Activated CD4-positive, CD25-positive, alpha-beta regulatory T cell (primary cell): Measurements from ENCODE around the gene PTK6.

Source experiments
- DNase-seq, 4 experiments: peaks; one replicate each; lab custom pipeline; 2025; lab: John Stamatoyannopoulos, UW

The PTK6 gene

DNA sequence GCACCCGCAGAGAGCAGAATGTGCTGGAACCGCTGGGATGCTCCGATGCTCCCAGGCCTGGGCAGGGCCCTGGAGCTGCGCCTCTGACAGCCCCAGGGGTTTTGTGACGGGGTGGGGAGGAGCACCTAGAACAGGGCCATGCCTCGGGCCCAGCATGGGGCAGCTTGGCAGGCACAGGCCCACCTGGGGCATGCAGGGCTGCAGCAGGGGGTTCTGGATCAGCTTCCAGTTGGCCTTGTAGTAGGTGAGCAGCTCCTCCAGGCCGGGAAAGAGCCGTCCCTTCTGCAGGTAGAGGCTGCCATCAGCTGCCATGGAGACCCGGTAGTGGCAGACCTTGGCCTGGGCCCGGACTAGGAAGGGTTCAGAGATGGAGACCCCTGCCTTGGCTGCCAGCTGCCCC lies 6.0 kb upstream of the PTK6 start:
- no peak for DNase-seq

DNA sequence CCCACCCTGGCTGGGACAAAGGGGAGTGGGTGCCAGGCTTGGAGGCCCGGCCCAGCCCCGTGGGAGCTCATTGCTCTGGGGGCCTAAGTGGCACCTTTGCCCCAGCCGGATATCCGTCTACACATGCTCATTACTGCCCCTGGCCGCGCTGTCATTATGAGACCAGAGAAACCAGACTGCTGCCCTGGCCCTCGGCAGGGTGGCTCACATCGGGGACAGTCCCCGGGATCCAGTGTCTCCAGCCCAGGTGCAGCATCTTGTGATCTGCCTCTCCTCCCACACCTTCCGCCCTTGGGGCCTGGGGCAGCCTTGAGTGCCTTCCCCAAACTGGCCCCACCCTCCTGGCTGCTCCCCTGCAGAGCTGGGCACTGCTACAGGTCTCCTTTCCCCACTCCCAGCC lies 5.5 kb upstream of the PTK6 start:
- DNase-seq = no peak

DNA sequence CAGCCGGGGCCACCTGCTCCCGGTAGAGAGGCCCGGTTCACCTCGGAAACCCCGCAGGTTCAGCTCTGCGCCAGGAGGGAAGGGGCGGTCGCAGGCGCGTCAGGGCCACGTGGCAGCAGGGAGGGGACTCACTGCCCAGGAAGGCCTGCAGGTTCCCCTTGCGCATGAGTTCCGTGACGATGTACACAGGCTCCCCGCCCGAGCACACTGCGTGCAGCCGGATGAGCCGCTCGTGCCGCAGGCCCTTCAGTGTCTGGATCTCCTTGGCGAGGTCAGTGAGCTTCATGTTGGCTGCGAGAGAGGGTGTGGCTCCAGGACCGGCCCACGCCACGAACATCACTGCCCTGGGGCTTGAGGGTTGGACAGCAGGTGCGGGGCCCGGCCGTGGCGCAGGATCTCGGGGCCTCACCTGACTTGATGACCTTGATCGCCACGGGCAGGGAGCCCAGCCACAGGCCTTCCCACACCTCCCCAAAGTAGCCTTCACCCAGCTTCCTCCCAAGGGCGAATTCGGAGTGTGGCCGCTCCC lies 4.9 kb upstream of the PTK6 start:
- no peak for DNase-seq

- no peak for DNase-seq
Observed at GRCh38 chr20:63541371-63541770, 4.2 kb upstream of the PTK6 start.

- no peak for DNase-seq
Observed at GRCh38 chr20:63540417-63541186, 3.4 kb upstream of the PTK6 start.

DNA sequence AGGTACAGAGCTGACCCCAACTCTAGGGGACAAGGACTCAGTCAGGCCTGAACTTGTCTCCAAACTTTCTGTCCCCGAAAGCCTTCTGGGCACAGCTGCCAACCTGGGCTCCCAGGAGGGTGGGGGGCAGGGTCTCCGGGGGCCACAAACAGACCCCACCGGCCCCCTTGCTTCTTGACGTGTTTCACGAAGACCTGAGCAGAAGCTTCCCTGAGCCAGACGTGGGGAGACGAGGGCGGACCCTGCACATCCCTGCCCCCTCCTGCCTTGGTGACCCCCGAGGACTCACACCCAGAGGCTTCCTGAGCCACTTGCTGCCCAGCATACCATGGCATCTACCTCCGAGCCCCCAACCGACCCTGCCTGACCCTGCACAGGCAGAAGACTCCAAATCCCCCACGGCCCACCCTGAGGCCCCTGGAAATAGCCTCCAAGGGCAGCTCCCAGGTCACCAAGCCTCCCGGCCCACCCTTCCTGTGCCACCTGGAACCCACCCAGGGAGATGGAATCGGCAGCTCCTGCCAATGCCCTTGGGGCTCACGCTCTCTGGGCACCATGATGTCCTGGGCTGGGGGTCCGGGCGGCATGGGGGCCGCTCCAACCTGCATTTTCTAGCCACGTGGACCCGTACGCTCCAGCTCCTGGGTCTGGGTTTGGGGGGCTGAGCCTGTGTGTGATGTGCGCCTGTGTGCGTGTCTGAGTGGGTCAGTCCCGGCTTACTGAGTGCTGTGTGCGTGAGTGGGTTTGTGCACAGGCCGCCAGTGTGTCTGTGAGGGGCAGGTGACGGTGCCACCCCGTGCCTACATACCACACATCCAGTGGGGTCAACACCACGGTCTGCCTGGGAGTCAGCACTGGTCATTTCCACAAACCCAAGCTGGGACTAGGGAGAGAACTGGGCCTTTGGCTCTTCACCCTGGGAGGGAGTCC lies 2.5 kb upstream of the PTK6 start:
- no peak for DNase-seq

- DNase-seq = no peak
Observed at GRCh38 chr20:63539092-63539430, 1.9 kb upstream of the PTK6 start.

GRCh38 chr20:63538204-63539091 lies 1.3 kb upstream of the PTK6 start:
- DNase-seq = no peak

DNA sequence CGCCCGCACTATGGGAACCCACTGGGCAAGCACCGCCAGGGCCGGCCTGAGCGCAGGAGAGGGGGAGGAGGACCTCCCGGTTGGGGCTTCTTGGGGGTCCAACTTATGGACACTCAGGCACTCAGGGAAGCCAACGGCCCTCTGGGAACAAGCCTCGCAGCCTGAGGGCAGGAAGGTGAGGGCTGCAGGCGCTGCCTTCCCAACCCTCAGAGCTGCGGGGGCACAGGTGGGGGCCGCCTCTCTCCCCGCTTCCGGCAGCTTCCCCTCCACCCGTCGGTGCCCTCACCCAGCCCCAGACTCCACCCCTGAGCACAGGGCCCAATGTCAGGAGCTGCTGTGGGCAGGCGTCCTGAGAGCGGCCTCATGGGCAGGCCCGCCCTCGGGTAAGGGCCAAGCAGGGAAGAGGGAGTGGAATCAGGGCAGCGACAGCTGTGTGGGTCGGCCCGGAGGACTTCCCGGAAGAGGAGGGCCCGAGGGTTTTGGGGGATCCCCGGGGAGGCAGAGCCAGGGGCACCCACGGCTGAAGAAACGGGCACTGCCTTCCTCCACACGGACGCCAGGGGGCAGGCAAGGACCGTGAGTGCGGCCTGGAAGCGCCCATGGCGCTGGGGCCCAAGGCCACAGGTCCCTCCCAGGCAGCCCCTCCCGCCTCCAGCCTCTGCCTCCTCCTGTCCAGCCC lies 488 bp upstream of the PTK6 start:
- peak; percentile 82 to 90 (median 86) for DNase-seq

DNA sequence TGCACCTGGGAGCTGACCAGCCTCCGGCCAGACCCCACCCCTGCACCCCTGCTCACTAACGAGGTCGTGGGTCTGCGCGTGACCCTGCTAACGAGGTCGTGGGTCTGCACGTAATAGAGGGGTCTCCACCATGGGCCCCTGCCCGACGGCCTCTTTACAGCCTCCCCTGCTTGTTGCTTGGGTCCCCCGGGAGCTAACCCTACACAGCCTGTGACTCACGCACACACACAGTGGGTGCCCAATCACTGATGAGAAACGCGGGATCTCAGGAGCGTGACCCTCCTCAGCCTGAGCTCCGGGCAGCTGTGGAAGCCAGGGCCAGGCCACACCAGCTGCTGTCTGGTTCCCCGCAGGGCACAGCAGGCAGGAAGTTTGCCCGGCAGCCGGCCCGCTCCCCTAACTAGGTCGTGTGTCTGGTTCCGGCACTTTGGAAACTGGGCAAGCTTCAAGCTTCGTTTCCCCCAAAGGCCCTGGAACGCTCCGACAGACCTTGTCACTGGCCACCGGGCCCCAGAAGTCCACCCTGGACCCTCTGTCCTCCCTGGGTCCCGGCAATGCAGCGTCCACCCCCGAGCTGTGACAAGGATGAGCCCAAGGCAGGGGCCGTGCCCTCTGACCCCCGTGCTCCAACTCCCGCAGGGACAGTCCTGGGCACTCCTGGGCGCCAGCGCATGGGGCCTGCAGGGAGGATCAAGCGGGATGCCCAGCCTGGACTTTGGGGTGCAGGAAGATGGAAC lies 767 bp downstream of the PTK6 start:
- no peak for DNase-seq

- no peak for DNase-seq
Observed at GRCh38 chr20:63534831-63535651, 2.1 kb downstream of the PTK6 start.

DNA sequence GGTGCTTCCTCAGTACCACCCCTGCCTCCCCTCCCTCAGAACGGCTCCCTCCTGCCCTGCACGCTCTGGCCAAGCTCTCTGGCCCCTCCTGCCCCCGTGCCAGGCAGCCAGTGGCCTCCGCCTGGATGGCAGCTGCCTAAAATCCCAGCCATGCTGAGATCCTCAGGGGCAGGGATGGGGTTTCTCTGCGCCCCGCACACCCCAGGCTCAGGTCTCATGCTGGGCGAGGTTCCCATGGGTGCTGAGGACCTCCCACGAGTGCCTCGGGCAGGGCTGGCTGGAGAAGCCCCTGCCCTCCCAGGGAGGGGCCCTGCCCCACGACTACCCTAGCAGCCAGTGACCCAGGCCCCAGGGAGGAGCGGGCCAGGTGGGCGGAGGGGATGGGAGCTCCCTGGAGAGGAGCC lies 2.7 kb downstream of the PTK6 start:
- DNase-seq = no peak

DNA sequence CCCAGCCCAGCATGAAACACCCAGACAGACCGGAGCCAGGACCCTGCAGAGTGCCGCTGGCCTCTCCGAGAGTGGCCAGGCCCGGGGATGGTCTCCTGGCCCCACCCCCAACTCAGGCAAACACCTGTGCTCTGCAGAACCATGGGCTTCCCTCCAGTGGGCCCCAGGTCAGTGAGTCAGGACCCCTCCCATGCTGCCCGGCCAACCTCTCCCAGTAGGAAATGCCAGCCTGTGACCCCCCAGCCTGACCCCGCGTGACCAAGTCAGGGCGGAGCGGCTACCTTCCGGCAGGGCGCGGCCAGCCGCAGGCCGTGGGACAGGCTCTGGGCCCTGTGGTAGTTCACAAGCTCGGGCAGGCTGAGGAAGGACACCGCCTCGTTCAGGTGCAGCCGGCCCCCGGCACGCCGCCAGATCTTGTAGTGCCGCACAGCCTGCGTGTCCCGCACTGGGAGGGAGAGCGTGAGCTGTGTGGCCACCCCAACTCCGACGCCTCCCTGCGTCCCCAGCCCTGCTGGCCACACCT lies 3.2 kb downstream of the PTK6 start:
- no peak for DNase-seq

DNA sequence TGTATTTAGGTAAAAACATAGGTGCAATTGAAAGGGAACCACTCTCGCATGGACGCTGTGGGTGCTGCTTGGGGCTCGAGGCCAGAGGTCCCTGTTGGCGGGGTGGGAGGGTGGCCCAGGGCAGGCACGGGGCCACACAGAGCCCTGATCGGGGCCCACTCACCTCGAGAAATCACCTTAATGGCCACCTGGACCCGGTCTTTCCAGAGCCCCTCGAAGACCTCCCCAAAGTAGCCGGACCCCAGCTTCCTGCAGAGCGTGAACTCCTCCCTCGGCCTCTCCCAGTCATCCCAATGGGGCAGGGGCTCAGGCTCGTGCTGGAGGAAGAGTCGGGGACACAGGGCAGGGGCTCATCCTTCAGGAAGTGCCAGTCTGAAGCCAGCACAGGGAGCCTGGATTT lies 3.8 kb downstream of the PTK6 start:
- DNase-seq = no peak

DNA sequence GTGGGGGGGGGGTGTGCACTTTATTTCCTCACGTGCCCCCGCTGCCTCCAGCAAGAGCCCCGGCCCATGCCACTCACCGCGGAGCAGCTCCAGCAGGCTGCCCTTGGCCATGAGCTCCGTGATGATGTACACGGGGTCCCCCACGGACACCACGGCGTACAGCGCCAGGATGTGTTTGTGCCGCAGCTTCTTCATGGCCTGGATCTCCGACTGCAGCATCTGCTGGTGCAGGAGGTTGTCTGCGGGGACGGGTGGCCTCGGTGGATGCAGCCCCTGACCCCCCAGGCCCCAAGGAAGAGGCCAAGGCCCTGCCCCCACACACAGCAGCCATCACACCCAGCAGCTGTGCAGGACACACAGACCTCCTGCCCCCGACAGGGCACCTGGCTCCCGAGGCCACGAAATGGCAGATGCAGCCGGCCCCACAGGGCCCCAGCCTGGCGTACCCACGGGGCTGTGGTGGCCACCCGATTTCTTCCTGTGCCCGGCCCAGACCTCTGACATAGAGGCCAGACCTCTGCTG lies 4.7 kb downstream of the PTK6 start:
- DNase-seq = no peak

DNA sequence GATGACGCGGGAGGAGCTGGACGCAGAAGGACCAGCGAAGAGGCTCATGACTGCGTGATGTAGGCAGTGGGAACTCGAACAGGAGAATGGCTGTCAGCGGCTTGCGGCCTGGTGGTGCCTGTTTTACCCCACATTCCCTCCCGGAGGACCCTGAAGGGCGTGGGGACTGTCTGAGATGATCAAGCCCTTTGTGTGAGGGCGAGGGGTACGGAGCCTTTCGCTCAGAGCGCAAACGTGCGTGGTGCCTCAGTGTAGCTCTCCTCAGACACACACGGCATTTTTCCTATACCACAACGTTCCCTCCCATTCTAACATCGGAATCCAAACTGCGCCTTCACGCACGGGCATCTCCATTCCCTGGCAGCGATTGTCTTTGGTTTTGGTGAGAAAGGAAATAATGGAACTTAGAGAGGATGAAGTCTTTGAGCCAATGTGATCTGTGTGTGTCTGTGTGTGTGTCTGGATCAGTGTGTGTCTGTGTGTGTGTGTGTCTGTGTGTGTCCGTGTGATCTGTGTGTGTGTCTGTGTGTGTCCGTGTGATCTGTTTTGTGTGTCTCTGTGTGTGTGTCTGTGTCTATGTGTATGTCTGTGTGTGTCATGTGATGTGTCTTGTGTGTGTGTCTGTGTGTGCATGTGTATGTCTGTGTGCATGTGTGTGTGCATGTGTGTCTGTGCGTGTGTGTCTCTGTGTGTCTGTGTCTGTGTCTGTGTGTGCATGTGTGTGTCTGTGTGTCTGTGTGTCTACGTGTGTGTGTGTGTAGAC lies 5.3 kb downstream of the PTK6 start:
- DNase-seq = no peak

DNA sequence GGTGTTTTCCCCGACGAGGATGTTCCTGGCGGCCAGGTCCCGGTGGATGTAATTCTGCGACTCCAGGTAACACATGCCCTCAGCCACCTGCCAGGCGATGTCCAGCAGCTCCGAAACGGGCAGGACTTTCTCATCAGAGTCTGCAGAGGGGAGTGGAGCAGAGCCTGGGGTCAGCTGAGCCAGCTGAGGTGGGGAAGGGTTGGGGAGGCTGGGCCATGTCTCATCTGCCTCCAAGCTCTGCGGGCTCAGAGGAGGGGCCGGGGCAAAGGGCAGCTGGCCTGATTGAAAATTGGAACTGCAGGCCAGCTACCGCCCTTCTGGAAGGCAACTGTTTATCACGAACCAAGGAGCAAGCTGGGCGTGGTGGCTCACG lies 6.4 kb downstream of the PTK6 start:
- DNase-seq = no peak

- DNase-seq = no peak
Observed at GRCh38 chr20:63529861-63530787, 7.1 kb downstream of the PTK6 start.
